Astrocyte (in vitro differentiated cells and primary cell): ENCODE data around the gene ZNF516. TPM values are rescaled to one million over a fixed set of nuclear protein-coding genes. Genes with fewer than 3 reads are reported as not detected.

Experiments
- DNase-seq: peaks from one replicate; pipeline ENCODE4 v3.0.0-alpha.2; 2010; ENCODE audit warnings: low read depth
- FAIRE-seq: peaks from 2 replicates; lab custom pipeline; 2011; peaks lifted over from hg19 to GRCh38; lab: Jason Lieb, UNC
- H2AFZ ChIP-seq: 2 replicates; pipeline ENCODE4 v1.6.0; 2012; ENCODE audit warnings: low read depth, low read length, inconsistent platforms
- H3K27ac ChIP-seq: 2 replicates; pipeline ENCODE4 v1.5.1; 2011; ENCODE audit warnings: low read depth, low read length, inconsistent platforms
- H3K27me3 ChIP-seq: 2 replicates; pipeline ENCODE4 v1.6.0; 2011; ENCODE audit warnings: low read length, inconsistent platforms; ENCODE audit not compliant: insufficient read depth
- H3K36me3 ChIP-seq: 2 replicates; pipeline ENCODE4 v1.5.1; 2011; ENCODE audit warnings: low read length, inconsistent platforms; ENCODE audit not compliant: insufficient read depth
- H3K4me1 ChIP-seq: 2 replicates; pipeline ENCODE4 v1.5.1; 2011; ENCODE audit warnings: low read length, inconsistent platforms; ENCODE audit not compliant: insufficient read depth
- H3K4me2 ChIP-seq: 2 replicates; pipeline ENCODE4 v1.6.0; 2012; ENCODE audit warnings: low read length, inconsistent platforms
- H3K4me3 ChIP-seq: 2 replicates; pipeline ENCODE4 v1.5.1; 2011; ENCODE audit warnings: low read depth, mild to moderate bottlenecking, low read length, inconsistent platforms; ENCODE audit not compliant: insufficient read depth
- H3K79me2 ChIP-seq: 2 replicates; pipeline ENCODE4 v1.6.0; 2012; ENCODE audit warnings: mild to moderate bottlenecking, low read length, inconsistent platforms; ENCODE audit not compliant: insufficient read depth
- H3K9ac ChIP-seq: 2 replicates; pipeline ENCODE4 v1.6.0; 2012; ENCODE audit warnings: mild to moderate bottlenecking, low read length, inconsistent platforms
- H3K9me3 ChIP-seq: 2 replicates; pipeline ENCODE4 v1.5.1; 2012; ENCODE audit warnings: low read depth, mild to moderate bottlenecking, low read length, inconsistent platforms; ENCODE audit not compliant: insufficient read depth
- H4K20me1 ChIP-seq: 2 replicates; pipeline ENCODE4 v1.6.0; 2012; ENCODE audit warnings: low read length, inconsistent platforms; ENCODE audit not compliant: insufficient read depth
- H3K27ac Mint-ChIP-seq: one replicate; pipeline ENCODE4 v1.8.0; 2021; ENCODE audit warnings: mild to moderate bottlenecking, mixed read lengths; ENCODE audit not compliant: unreplicated experiment
- H3K27me3 Mint-ChIP-seq: one replicate; pipeline ENCODE4 v1.8.0; 2021; ENCODE audit warnings: low read depth, mixed read lengths; ENCODE audit not compliant: unreplicated experiment
- H3K36me3 Mint-ChIP-seq: one replicate; pipeline ENCODE4 v1.8.0; 2021; ENCODE audit warnings: low read depth, mixed read lengths; ENCODE audit not compliant: unreplicated experiment
- H3K4me1 Mint-ChIP-seq: one replicate; pipeline ENCODE4 v1.8.0; 2021; ENCODE audit warnings: low read depth, mixed read lengths; ENCODE audit not compliant: unreplicated experiment
- H3K4me3 Mint-ChIP-seq: one replicate; pipeline ENCODE4 v1.8.0; 2021; ENCODE audit warnings: mild to moderate bottlenecking, moderate library complexity, mixed read lengths; ENCODE audit not compliant: unreplicated experiment
- H3K9me3 Mint-ChIP-seq: one replicate; pipeline ENCODE4 v1.8.0; 2021; ENCODE audit warnings: mild to moderate bottlenecking, mixed read lengths; ENCODE audit not compliant: unreplicated experiment
- EZH2 ChIP-seq: IDR thresholded peaks from 2 replicates; pipeline ENCODE4 v1.6.1; 2012; ENCODE audit warnings: mild to moderate bottlenecking, low read length, inconsistent platforms; ENCODE audit not compliant: insufficient read depth
- total RNA-seq: library from RNA; stranded (reverse); gene quantifications from 2 replicates; pipeline ENCODE4 v1.2.1, GENCODE V29; 2021
- TF ChIP-seq, protein P1 (sequence below): IDR thresholded peaks from 2 replicates; pipeline ENCODE4 v1.5.1; 2011; ENCODE audit warnings: low read depth, mild to moderate bottlenecking, inconsistent platforms, low read length, moderate library complexity; ENCODE audit not compliant: insufficient read depth

Gene ZNF516
- total RNA-seq, 1 donor from 2014 or later: 59.8 TPM

DNA sequence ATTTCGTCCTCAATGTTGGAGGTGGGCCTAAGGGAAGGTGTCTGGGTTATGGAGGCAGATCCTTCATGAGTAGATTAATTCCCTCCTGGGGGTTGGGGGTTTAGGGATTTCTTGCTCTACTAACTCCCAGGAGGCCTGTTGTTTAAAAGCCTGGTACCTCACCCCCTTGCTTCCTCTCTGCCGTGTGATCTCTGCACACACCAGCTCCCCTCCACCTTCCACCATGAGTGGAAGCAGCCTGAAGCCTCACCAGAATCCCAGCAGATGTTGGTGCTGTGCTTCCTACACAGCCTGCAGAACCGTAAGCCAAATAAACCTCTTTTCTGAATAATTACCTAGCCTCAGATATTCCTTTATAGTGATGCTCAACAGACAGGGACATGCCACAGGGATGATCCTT lies 141.5 kb downstream of the ZNF516 start:
- Mint-ChIP-seq H3K27ac (no peak overlapping the region), H3K9me3 (peaks cover 3% of the 10 kb centered on the region), H3K27me3 (peaks cover 1% of the 10 kb centered on the region), H3K4me3 (no peak overlapping the region), H3K36me3 (peaks cover 29% of the 10 kb centered on the region), H3K4me1 (peaks cover 12% of the 10 kb centered on the region)
- H3K4me3 ChIP-seq: no peak overlapping the region
- DNase-seq (no peak), FAIRE-seq (no peak)
- H4K20me1 ChIP-seq: no peaks in the 10 kb centered on the region
- H3K9ac ChIP-seq: no peak overlapping the region
- TF ChIP-seq, protein P1, sequence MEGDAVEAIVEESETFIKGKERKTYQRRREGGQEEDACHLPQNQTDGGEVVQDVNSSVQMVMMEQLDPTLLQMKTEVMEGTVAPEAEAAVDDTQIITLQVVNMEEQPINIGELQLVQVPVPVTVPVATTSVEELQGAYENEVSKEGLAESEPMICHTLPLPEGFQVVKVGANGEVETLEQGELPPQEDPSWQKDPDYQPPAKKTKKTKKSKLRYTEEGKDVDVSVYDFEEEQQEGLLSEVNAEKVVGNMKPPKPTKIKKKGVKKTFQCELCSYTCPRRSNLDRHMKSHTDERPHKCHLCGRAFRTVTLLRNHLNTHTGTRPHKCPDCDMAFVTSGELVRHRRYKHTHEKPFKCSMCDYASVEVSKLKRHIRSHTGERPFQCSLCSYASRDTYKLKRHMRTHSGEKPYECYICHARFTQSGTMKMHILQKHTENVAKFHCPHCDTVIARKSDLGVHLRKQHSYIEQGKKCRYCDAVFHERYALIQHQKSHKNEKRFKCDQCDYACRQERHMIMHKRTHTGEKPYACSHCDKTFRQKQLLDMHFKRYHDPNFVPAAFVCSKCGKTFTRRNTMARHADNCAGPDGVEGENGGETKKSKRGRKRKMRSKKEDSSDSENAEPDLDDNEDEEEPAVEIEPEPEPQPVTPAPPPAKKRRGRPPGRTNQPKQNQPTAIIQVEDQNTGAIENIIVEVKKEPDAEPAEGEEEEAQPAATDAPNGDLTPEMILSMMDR: no peak
- no peak for TF ChIP-seq EZH2
- H3K9me3 ChIP-seq: peaks cover 3% of the 10 kb centered on the region
- H2AFZ ChIP-seq: no peak overlapping the region
- H3K4me1 ChIP-seq: peaks cover 3% of the 10 kb centered on the region
- H3K4me2 ChIP-seq: no peak overlapping the region
- no peaks in the 10 kb centered on the region for H3K27me3 ChIP-seq
- H3K79me2 ChIP-seq: no peaks in the 10 kb centered on the region
- H3K27ac ChIP-seq: no peak overlapping the region
- peaks cover 10% of the 10 kb centered on the region for H3K36me3 ChIP-seq

DNA sequence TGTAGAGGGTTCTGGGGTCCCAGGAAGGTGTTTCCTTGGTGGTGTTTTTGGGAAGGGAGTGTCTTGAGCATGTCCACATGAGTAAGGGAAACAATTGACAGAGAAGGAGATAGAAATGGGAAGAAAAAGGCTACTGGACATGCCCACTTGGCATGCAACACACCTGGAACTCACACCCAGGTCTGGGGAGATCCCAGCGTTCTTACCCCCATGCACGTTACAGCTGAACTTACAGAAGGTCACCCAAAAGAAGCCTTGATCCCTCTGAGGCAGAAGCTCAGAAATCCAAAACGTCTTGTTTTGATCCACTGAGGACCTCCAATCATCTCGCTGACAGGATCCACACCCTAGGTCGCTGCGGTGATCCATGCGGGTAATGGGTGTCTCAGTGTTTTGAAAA lies 142.0 kb downstream of the ZNF516 start:
- H2AFZ ChIP-seq: no peak overlapping the region
- Mint-ChIP-seq H3K27me3 (peaks cover 4% of the 10 kb centered on the region), H3K36me3 (peaks cover 29% of the 10 kb centered on the region), H3K4me1 (peaks cover 10% of the 10 kb centered on the region), H3K27ac (no peak overlapping the region), H3K4me3 (no peak overlapping the region), H3K9me3 (peaks cover 3% of the 10 kb centered on the region)
- no peaks in the 10 kb centered on the region for H3K27me3 ChIP-seq
- peaks cover 3% of the 10 kb centered on the region for H3K4me1 ChIP-seq
- FAIRE-seq (no peak), DNase-seq (no peak)
- H3K4me3 ChIP-seq: no peak overlapping the region
- H3K9me3 ChIP-seq: peaks cover 3% of the 10 kb centered on the region
- H3K9ac ChIP-seq: no peak overlapping the region
- H3K27ac ChIP-seq: no peak overlapping the region
- TF ChIP-seq, protein P1: no peak
- TF ChIP-seq EZH2: no peak
- H3K4me2 ChIP-seq: no peak overlapping the region
- H4K20me1 ChIP-seq: no peaks in the 10 kb centered on the region
- H3K79me2 ChIP-seq: no peaks in the 10 kb centered on the region
- H3K36me3 ChIP-seq: peaks cover 7% of the 10 kb centered on the region

DNA sequence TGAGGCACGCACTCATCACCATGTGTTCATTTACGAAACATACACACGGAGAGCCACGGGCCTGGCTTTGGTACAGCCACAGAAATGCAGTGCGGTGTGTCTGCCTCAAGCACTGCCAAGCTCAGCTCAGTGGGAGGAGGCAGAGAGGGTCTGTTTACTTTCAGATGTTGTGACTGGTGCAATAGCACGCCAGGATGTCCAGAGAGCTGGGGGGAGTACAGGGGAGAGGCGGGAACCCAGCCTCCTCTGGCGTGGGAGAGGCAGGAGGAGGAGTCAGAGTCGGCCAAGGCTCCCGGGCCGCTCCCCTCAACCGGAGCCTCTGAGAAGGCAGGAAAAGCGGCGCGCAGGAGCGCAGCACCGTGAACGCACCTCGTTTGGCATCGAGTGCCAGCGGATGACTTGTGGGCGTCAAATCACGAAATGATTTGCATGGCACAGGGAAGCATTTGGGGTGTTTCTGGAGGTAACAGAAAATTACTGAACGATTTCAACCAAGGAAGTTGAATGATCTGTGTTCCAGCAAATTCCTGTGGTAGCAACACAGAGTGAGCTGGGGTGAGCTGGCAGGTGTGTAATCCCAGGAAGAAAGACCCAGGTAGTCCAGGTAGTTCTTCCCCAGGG lies 143.0 kb downstream of the ZNF516 start:
- FAIRE-seq (no peak), DNase-seq (peak; percentile 52)
- H3K4me1 ChIP-seq: peaks cover 3% of the 10 kb centered on the region
- H3K4me3 Mint-ChIP-seq: no peak overlapping the region
- H3K27ac Mint-ChIP-seq: no peak overlapping the region
- no peak overlapping the region for H2AFZ ChIP-seq
- no peaks in the 10 kb centered on the region for H3K79me2 ChIP-seq
- peaks cover 25% of the 10 kb centered on the region for H3K36me3 Mint-ChIP-seq
- no peaks in the 10 kb centered on the region for H4K20me1 ChIP-seq
- TF ChIP-seq EZH2: no peak
- TF ChIP-seq, protein P1: no peak
- no peaks in the 10 kb centered on the region for H3K27me3 ChIP-seq
- peaks cover 6% of the 10 kb centered on the region for H3K27me3 Mint-ChIP-seq
- no peak overlapping the region for H3K4me2 ChIP-seq
- H3K4me3 ChIP-seq: no peak overlapping the region
- no peak overlapping the region for H3K27ac ChIP-seq
- H3K9me3 ChIP-seq: peaks cover 3% of the 10 kb centered on the region
- H3K36me3 ChIP-seq: peaks cover 7% of the 10 kb centered on the region
- peaks cover 6% of the 10 kb centered on the region for H3K4me1 Mint-ChIP-seq
- no peak overlapping the region for H3K9ac ChIP-seq
- H3K9me3 Mint-ChIP-seq: peaks cover 3% of the 10 kb centered on the region
